Fibroblast of villous mesenchyme (primary cell): ENCODE results near the gene ARHGAP8. TPM values are rescaled to one million over a fixed set of nuclear protein-coding genes. Genes with fewer than 3 reads are reported as not detected.

ENCODE experiments used
- DNase-seq: peaks from one replicate; pipeline ENCODE4 v3.0.0-alpha.2; 2010; ENCODE audit warnings: low read depth
- H3K4me3 ChIP-seq: 2 replicates; pipeline ENCODE4 v1.5.1; 2011; ENCODE audit warnings: low read depth, mild to moderate bottlenecking, low read length
- CTCF ChIP-seq: IDR thresholded peaks from 2 replicates; pipeline ENCODE4 v1.5.1; 2012; ENCODE audit warnings: low read depth, mild to moderate bottlenecking, low read length; ENCODE audit not compliant: insufficient read depth
- total RNA-seq: library from RNA; depleted of rRNA; stranded (reverse); fragments of >200 nt; gene quantifications from 2 replicates; pipeline ENCODE4 v1.2.3, GENCODE V29; 2012

ARHGAP8 gene
- total RNA-seq, 1 donor: under 0.01 TPM

DNA sequence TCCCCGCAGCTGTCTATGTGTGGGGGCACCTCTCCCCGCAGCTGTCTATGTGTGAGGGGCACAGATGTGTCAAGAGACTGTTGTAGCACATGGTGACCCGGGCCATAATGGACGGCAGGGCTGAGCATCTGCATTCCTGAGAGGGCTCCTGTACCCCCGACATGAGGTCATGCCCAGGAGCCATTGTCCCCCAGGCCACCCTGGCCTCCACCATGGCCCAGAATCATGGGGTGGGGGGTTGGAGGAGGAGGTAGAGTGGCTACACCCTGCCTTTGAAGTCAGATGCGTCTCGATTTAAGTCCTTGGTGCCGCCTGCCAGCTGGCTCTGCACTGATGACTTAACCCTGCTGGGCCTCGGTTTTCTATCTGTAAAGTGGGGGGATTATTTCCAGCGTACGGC is 49.1 kb downstream of the ARHGAP8 start:
- H3K4me3 ChIP-seq: no peak overlapping the region
- DNase-seq: no peak
- no peak for TF ChIP-seq CTCF

DNA sequence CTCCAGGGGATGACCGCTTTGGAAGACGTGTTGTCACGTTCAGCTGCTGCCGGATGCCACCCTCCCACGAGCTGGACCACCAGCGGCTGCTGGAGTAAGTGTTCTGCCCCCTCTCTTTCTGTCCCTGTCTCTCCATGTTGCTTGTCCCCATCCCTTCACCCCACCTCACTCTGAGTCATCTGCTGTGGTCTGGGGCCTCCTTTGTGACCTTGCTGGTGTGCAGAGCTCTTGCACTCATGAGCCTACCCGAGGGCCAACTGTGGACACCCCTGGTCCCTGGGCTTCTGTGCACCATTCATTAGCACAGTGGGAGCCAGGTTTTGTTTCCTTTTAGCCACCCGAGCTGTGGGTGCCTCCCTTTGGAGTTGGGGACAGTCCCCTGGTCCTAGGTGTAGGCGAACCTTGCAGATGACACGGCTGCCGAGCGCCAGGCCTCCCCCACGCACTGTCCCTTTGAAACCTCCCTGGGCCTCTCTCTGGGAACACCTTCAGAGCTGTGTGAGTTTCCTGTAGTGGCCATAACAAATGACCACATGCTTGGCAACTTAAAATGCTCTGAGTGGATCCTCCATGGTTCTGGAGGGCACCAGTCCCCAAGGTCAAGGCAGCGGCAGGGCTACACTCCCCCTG is 49.8 kb downstream of the ARHGAP8 start:
- DNase-seq: no peak
- H3K4me3 ChIP-seq: no peak overlapping the region
- TF ChIP-seq CTCF: no peak

- TF ChIP-seq CTCF: no peak
- no peak for DNase-seq
- H3K4me3 ChIP-seq: no peak overlapping the region
Measured at GRCh38 chr22:44802956-44803355, 50.6 kb downstream of the ARHGAP8 start.

DNA sequence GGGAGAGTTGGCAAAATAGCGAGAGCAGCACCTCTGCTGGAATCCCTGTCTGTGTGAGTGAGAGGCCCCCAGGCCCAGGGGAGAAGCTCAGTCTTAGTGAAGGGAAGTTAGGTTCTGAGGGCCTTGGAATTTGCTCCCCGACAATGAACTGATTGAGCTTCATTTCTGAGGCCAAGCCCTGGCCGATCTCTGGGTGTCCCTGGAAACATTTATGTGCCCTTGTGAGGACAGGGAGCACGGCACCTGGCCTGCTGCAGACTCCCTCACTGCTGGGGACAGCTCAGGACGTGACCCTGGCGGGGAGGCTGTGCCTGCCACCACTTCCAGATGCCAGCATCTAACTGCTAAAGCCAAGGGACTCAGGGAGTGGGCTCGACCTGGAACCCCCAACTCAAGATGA is 52.0 kb downstream of the ARHGAP8 start:
- TF ChIP-seq CTCF: no peak
- DNase-seq: no peak
- no peak overlapping the region for H3K4me3 ChIP-seq

- TF ChIP-seq CTCF: no peak
- no peak for DNase-seq
- no peak overlapping the region for H3K4me3 ChIP-seq
Measured at GRCh38 chr22:44805711-44806110, 53.3 kb downstream of the ARHGAP8 start.

GRCh38 chr22:44807232-44807631 is 54.9 kb downstream of the ARHGAP8 start:
- no peak overlapping the region for H3K4me3 ChIP-seq
- DNase-seq: no peak
- no peak for TF ChIP-seq CTCF
